Heart right ventricle (tissue), 16 donors: Measurements from ENCODE around the gene LNX2. TPM values are rescaled to one million over a fixed set of nuclear protein-coding genes. Genes with fewer than 3 reads are reported as not detected.

Source experiments
- ATAC-seq, 8 donors: fragments of 200-7000 bp; cut with Tn5 transposase; one replicate each; pipeline ENCODE4 v1.9.1; 2020; ENCODE audit warnings: mild to moderate bottlenecking in 8 of 8, moderate library complexity in 8 of 8, moderate number of reproducible peaks in 1 of 8
- DNase-seq, 2 donors: peaks; one replicate each; pipeline ENCODE4 v3.0.0-alpha.2; 2020
- H3K27ac ChIP-seq, 10 donors: fragments of 200-600 bp; sonication (generic) in 2 of 10; one replicate each; pipeline versions ENCODE4 v1.5.0 to v1.8.0; 2020 to 2022; ENCODE audit warnings: mild to moderate bottlenecking in 3 of 10
- H3K27me3 ChIP-seq, 7 donors: fragments of 200-600 bp; one replicate each; pipeline ENCODE4 v1.8.0; 2021 to 2022; ENCODE audit warnings: mild to moderate bottlenecking in 2 of 7
- H3K36me3 ChIP-seq, 9 donors: fragments of 200-600 bp; sonication (generic) in 1 of 9; one replicate each; pipeline versions ENCODE4 v1.5.0 to v1.8.0; 2020 to 2022; ENCODE audit warnings: mild to moderate bottlenecking in 2 of 9
- H3K4me1 ChIP-seq, 9 donors: fragments of 200-600 bp; sonication (generic) in 1 of 9; one replicate each; pipeline versions ENCODE4 v1.5.0 to v1.8.0; 2020 to 2022; ENCODE audit warnings: mild to moderate bottlenecking in 4 of 9
- H3K4me3 ChIP-seq, 10 donors: fragments of 200-600 bp; sonication (generic) in 2 of 10; one replicate each; pipeline versions ENCODE4 v1.5.0 to v1.8.0; 2020 to 2022; ENCODE audit warnings: mild to moderate bottlenecking in 7 of 10, moderate library complexity in 2 of 10
- H3K9me3 ChIP-seq, 11 donors: fragments of 200-600 bp in 10 of 11; sonication (generic) in 2 of 11; one replicate each; pipeline versions ENCODE4 v1.5.0 to v1.8.0; 2013 to 2022; ENCODE audit warnings: mild to moderate bottlenecking in 2 of 11, control low read depth in 1 of 11, moderate library complexity in 1 of 11
- CTCF ChIP-seq, 9 donors: fragments of 200-600 bp; sonication (generic) in 2 of 9; IDR thresholded peaks; one replicate each; pipeline versions ENCODE4 v1.5.0 to v1.8.0; 2021 to 2022; ENCODE audit warnings: antibody characterized with exemption in 9 of 9, mild to moderate bottlenecking in 5 of 9, moderate library complexity in 1 of 9
- WGBS, 2 donors: extraction: QIAGEN DNeasy Blood & Tissue Kit; methylation state at CpG; one replicate each; pipeline ENCODE4 v1.1.7; 2013; ENCODE audit warnings: inconsistent platforms in 1 of 2; 5-methylcytosine and 5-hydroxymethylcytosine counted together
- intact Hi-C, 10 donors: fragments of 100-400 bp; cut with DNase I; formaldehyde crosslinking; loops; one replicate each; pipeline versions ENCODE4 v1.11.1 to v1.14.2; 2022
- polyA plus RNA-seq, 2 donors: library from polyadenylated mRNA; stranded (reverse); fragments of 200-250 nt; gene quantifications; one replicate each; pipeline ENCODE4 v1.2.3, GENCODE V29; 2013
- total RNA-seq, 10 donors: library from RNA; stranded (reverse); fragmentation: NEBNext Ultra II Directional in 3 of 10; extraction: Animal tissue kit (Norgen Biotek cat#: 25700) in 3 of 10; gene quantifications; one replicate each; pipeline versions ENCODE4 v1.2.1 to v1.2.4, GENCODE V29; 2021 to 2023
- donor health status: Arrhythmogenic right ventricular cardiomyopathy.
- donor health status: ischemic (EF 13 %, LVEDD 7.1; RV severe dilation, severe dysfunction).
- donor health status: healthy with polysubstance abuse.
- donor health status: DM: no; HTN: yes; CAD: no.
- donor health status: DM: no; HTN: no; CAD: no.
- donor health status: ischemic (EF 25% LVEDD 6.9; RV normal size, moderate dysfunction).
- donor health status: ischemic (EF 25% LVEDD 5.7; RV mildly dilated, moderate dysfunction).
- donor health status: healthy.
- donor health status: DM: yes; HTN: yes; CAD: no.
- donor health status: Ischemic cardiomyopathy.
- donor health status: ischemic (EF 35%, LVEDD 5.7; RV mildly dilated, moderate dysfunction).
- donor health status: nonischemic (EF 11% LVEDD 7.7; RV severe dilation, severe dysfunction).
- donor health status: DM: yes; HTN: yes; CAD: no.
- donor health status: PGD.
- donor health status: ischemic (EF 29% LVEDD 5.4; RV normal size, mild dysfunction).
- donor health status: nonischemic (EF 23%, LVEDD 6.1; RV moderate dilation, normal function).

Gene LNX2
- total and polyA plus RNA-seq, 12 donors = 3.5 to 22.3 (median 14.1) TPM

GRCh38 chr13:27660511-27660910, 40.2 kb upstream of the LNX2 start:
- Histone ChIP-seq H3K27ac (no peak overlapping the region), H3K27me3 (no peaks in the 10 kb centered on the region), H3K9me3 (no peaks in the 10 kb centered on the region), H3K4me3 (no peak overlapping the region), H3K36me3 (peaks cover 0 to 9% (median 0%) of the 10 kb centered on the region in 9 donors), H3K4me1 (peaks cover 0 to 64% (median 18%) of the 10 kb centered on the region in 9 donors)
- DNase-seq (no peak), ATAC-seq (no peak)
- 96% methylated on average over 6 of the region's 6 CpGs for WGBS, 2 donors
- TF ChIP-seq CTCF (IDR thresholded peaks at IDR 0.05) = no peak
- intact Hi-C loops = loop anchor here in 4 of 10 donors (5.0 to 10.0 kb wide), 3 partner anchors 122 to 126 kb away; no protein-coding TSS in a partner anchor

GRCh38 chr13:27659145-27659865, 39.0 kb upstream of the LNX2 start:
- H3K4me1 ChIP-seq = peaks cover 0 to 64% (median 18%) of the 10 kb centered on the region in 9 donors
- peaks cover 0 to 4% (median 0%) of the 10 kb centered on the region in 9 donors for H3K36me3 ChIP-seq
- peak in 2 of 8 donors; percentile 13 to 48 for ATAC-seq
- no peak overlapping the region for H3K4me3 ChIP-seq
- intact Hi-C loops = loop anchor here in 1 of 10 donors (10.0 kb wide), 1 partner anchor 75 kb away; no protein-coding TSS in a partner anchor
- no peak overlapping the region for H3K27ac ChIP-seq
- 36 to 43% methylated on average over 7 of the region's 7 CpGs for WGBS, 2 donors
- no peak for TF ChIP-seq CTCF (IDR thresholded peaks at IDR 0.05)
- no peaks in the 10 kb centered on the region for H3K9me3 ChIP-seq
- DNase-seq = no peak
- H3K27me3 ChIP-seq = no peaks in the 10 kb centered on the region

- H3K27me3 ChIP-seq = no peaks in the 10 kb centered on the region
- no peak overlapping the region for H3K27ac ChIP-seq
- intact Hi-C loops = loop anchor here in 1 of 10 donors (10.0 kb wide), 1 partner anchor 74 kb away; no protein-coding TSS in a partner anchor
- H3K4me1 ChIP-seq = peaks cover 0 to 59% (median 18%) of the 10 kb centered on the region in 9 donors
- peaks cover 0 to 4% (median 0%) of the 10 kb centered on the region in 9 donors for H3K36me3 ChIP-seq
- DNase-seq (no peak), ATAC-seq (no peak)
- H3K9me3 ChIP-seq = no peaks in the 10 kb centered on the region
- H3K4me3 ChIP-seq = no peak overlapping the region
- no peak for TF ChIP-seq CTCF (IDR thresholded peaks at IDR 0.05)
Measured at GRCh38 chr13:27658546-27658945, 38.2 kb upstream of the LNX2 start.

GRCh38 chr13:27657724-27658123, 37.4 kb upstream of the LNX2 start:
- 43 to 63% methylated on average over 2 of the region's 2 CpGs for WGBS, 2 donors
- no peaks in the 10 kb centered on the region for H3K9me3 ChIP-seq
- TF ChIP-seq CTCF (IDR thresholded peaks at IDR 0.05) = no peak
- ATAC-seq = no peak
- H3K27me3 ChIP-seq = no peaks in the 10 kb centered on the region
- intact Hi-C loops = loop anchor here in 1 of 10 donors (10.0 kb wide), 1 partner anchor 73 kb away; no protein-coding TSS in a partner anchor
- H3K4me1 ChIP-seq = peaks cover 0 to 50% (median 13%) of the 10 kb centered on the region in 9 donors
- H3K4me3 ChIP-seq = no peak overlapping the region
- no peak overlapping the region for H3K27ac ChIP-seq
- H3K36me3 ChIP-seq = peaks cover 0 to 4% (median 0%) of the 10 kb centered on the region in 9 donors
- DNase-seq = no peak
